Stimulated activated CD8-positive, alpha-beta memory T cell treated with anti-CD3 and anti-CD28 coated beads, Interleukin-15, amount 100 ng/mL, for 1 hour (primary cell): ENCODE data around the gene RNF220.

ENCODE experiments used
- DNase-seq: peaks from one replicate; pipeline ENCODE4 v3.0.0-alpha.2; 2020; ENCODE audit warnings: low read depth

Gene RNF220

DNA sequence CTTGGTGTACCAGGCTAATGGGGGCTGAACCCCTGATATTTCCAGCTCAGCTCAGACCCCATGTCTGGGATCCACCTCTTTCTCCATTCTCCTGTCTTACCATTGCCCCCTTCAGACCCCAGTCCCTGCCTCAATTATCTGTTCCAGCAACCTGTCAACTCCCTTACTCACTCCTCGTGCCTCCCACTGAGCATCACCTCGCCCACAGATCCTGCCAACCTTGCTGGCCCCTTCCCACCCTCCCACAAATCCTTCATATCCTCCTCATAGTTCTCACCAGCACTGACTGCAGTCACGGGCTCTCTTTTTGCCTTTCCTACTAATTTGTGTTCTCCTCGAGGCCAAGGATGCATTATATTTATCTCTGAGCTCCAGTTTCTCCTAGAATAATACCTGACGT is 206.4 kb downstream of the RNF220 start:
- DNase-seq: no peak

DNA sequence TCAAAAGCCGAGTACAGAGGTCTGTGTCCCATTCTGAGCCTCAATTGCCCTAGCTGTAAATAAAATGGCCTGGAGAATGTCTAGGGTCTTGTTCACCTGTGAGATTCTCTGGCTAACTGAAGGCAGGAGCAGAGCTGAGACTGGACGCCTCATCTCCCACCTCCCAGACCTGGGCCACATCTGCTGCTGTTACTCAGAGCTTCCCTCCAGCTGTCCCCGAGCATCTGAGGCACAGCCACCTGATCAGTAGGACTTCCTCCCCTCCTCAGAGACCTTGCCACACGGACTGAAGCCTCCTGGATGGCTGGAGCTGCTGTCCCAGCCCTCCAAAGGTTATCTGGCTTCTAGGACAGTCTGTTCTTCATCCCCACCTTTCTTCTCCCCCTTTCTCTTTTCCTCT is 206.8 kb downstream of the RNF220 start:
- no peak for DNase-seq

DNA sequence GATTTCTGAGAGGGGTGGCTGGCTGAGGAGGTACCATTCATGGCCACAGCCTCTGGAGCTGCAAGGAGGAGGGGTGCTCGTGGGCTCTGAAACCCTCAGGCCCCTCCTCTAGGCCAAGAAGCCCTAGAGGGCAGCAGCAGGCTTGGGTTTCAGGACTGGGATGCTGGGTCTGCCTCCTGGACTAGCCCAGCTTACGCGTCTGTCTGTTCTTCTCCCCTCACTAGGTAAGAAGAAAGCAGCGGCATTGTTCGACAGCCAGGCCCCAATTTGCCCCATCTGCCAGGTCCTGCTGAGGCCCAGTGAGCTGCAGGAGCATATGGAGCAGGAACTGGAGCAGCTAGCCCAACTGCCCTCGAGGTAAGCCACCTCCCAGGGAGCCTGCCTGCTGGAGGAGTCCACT is 208.9 kb downstream of the RNF220 start:
- DNase-seq: no peak

- DNase-seq: no peak
Observed at GRCh38 chr1:44616284-44616990, 211.4 kb downstream of the RNF220 start.

- DNase-seq: no peak
Observed at GRCh38 chr1:44616991-44617702, 212.1 kb downstream of the RNF220 start.

DNA sequence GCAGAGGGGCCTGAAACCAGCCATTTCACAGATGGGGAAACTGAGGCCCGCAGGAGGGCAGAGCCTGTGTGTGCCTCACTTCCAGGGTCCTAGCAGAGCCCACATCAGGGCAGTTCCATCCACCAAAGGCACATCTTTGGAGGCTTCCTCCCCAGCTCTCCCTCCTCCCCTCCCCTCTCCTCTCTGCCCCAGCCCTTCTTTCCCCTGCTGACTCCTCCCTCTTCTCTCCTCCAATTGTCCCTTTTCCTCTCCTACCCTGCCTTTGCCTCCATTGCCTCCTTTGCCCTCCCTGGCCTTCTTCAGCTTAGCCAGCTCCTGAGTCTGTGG is 212.6 kb downstream of the RNF220 start:
- no peak for DNase-seq

GRCh38 chr1:44619261-44619900 is 214.3 kb downstream of the RNF220 start:
- DNase-seq: no peak

DNA sequence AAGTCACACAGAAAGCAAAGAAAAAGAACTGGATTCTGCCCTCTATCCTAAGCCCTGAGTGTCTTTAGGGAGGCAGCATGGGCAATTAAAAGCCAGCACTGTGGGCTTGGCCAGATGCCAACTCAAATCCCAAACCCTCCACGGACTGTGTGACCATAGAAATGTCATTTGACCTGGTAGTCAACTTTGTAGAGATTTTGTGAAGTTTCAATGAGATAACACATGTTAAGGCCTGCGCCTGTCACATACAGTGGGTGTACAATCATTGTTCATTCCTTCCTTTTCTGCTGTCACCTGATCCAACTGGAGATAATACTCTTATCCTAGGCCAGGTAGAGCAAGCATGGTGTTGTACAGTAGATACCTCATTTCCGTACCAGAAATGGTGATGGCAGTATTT is 215.0 kb downstream of the RNF220 start:
- DNase-seq: no peak

DNA sequence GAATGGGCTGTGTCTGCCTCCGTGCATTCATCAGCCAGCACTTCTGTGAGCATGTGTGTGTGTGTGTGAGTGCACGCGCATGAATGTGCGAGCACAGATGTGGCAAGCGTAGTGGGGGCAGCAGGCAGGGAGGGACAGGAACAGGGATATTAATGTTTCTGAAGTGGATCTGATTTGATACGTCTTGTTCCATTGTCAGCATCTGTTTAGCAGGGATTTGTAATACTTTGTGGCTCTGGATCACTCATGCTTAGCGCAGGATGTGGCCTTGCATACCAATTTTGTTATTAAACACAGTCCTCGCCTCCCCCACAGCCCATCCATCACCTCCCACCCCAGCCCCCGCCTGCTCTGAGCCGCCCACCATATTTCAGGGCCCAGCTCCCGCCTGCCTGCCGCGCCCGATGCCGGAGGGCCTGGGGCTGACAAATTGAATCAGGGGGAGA is 216.8 kb downstream of the RNF220 start:
- DNase-seq: no peak

DNA sequence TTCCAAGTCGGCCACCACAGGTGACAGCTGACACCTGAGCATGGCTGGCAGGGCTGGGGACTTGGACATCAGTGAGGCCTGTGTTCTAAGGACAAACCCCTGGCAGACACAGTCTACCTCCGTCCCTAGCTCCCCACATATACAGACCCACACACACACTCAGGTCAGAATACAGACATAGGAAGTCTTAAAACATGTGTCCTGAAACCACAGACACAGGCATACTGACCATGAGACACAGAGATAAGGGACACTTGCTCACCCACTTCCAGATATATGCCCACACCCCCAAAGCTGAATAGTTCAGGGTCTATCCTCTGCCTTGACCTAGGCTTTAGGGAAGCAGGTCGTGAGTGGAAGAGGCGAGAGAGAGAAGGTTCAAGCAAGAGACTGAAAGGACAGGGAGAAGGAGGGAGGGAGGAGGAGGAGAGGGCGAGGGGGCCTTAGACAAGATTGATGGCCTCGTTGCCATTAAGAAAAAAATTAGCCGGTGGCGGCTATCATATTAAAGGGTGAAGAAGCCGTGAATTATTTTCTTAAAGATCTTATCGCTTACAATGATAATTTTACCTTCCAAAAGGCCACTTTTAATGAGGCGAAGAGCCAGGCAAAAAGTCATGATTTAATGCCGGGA is 219.3 kb downstream of the RNF220 start:
- DNase-seq: no peak

DNA sequence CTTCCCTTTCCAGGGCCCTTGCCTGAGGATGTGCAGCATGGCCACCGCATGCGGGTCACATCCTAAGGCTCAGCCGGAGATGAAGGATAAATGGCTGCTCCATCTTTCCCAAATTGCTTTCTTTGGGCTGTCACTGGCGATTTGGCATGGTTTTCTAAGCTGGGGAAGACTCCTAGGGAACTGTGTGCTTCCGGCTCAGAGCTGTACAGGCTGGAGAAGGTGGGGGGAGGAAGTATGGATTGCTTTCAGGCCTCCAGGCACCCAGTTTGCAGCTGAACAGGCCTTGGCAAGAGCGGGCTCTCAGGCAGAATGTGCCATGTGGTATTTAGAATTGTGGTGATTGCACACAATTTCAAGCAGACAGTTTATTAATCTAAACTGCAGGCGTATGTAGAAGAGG is 220.3 kb downstream of the RNF220 start:
- DNase-seq: no peak

DNA sequence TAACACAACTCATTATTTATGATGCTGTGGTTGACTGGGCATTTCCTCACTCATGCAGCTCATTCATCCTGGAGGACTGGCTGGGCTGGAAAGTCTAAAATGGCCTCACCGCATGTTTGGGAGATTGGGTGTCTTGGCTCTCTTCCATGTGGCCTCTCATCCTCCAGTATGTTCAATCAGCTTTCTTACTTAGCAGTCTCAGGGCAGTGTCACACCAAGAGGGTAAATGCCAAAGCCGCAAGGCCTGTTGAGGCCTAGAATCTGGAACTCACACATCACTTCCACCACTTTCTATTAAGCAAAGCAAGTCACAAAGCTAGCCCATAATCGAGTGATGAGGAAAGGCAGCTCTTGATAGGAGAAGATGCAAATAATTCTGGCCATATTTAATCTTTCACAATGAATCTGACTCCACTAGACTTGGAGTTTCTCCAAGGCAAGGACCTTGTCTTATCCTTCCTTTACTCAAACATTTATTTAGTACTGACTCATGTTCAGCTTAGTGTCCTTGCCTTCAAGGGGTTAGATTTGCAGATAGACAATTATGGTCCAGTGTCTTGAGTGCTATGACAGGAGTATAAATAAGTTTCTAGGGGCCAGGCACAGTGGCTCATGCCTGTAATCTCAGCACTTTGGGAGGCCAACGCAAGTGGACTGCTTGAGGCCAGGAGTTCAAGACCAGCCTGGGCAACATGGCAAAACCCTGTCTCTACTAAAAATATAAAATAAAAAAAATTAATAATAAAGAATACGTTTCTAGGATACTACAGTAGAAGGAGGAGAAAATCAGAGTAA is 224.1 kb downstream of the RNF220 start:
- DNase-seq: no peak

GRCh38 chr1:44630116-44630515 is 225.1 kb downstream of the RNF220 start:
- DNase-seq: no peak

DNA sequence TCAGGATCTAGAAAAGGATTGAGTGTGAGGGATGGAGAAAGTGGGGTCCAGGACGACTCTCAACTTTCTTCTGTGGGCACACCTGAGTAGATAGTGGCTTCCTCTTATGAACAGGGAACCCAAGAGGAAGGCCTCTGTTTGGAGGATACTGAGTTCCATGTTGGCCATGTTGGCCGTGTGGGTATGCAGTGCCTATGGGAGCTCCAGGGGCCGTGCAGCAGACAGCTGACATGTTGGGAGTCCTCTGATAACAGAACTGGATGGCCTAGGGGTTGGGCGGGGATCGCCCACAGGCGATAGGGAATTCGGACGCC is 226.2 kb downstream of the RNF220 start:
- DNase-seq: no peak

DNA sequence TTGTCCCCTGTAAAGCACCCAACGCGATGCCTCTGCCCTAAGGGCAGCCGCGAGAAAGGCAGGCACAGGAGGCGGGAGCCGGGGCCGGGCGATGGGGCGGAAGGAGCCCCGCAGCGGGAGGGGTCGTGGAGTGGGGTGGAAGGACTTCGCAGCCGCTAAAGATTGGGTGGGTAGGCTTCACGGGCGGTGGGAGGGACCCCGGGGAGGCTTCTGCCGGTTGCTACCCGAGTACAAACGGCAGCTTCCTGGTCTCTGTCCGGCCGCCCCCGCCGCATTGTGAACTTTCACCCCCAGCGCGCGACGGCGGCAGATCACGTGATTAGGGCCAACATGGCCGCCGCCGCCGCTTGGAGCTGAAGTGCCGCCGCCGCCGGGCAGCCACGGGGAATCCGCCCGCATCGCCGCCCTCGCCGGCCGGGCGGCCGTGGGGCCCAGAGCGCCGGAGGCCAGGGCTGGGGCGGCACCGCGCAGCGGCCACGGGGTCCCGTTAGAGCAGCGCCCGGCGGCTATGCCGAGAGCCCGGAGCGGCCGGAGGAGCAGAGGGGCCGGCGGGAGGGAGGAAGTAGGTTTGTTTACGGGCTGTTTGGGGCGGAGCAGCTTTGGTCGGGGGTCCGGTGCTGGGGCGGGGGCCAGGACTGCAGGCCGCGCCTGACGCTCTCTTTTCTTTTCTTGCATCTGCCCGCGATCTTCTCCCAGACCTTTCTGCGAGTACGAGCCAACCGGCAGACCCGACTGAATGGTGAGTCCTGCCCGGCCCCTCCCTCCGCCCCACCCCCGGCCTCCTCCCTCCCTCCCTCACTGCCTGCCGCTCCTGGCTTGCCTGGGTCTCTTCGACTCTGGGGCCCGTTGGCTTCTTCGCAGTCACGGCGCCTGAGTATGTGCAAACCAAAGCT is 226.8 kb downstream of the RNF220 start:
- DNase-seq: peak; percentile 71

GRCh38 chr1:44632598-44632997 is 227.5 kb downstream of the RNF220 start:
- no peak for DNase-seq

- no peak for DNase-seq
Observed at GRCh38 chr1:44634606-44635189, 229.6 kb downstream of the RNF220 start.

- DNase-seq: no peak
Observed at GRCh38 chr1:44635439-44635838, 230.4 kb downstream of the RNF220 start.

- no peak for DNase-seq
Observed at GRCh38 chr1:44636083-44636687, 231.1 kb downstream of the RNF220 start.
